ENCODE measurements around the gene CD160.
"Not testable (repeated sequence)": the region's sequence is repeated elsewhere in the genome, so short reads cannot be mapped to it uniquely, and the experiment has no call there.

The CD160 gene

GRCh38 chr1:145719230-145720079 is at the start of gene CD160:
CD160 (plus strand) TSS chr1:145719499; CDS start chr1:145728328, 8,829 bp downstream.
- DNase-seq (ENCODE audit: low read depth in 2 of 3, low spot score in 2 of 3): no peak

- not testable (repeated sequence) for DNase-seq (ENCODE audit: low read depth in 2 of 3, low spot score in 2 of 3)
Observed at GRCh38 chr1:145670995-145671745, 48.1 kb upstream of the CD160 start.

- not testable (repeated sequence) for DNase-seq (ENCODE audit: low read depth in 2 of 3, low spot score in 2 of 3)
Observed at GRCh38 chr1:145673217-145673616, 46.1 kb upstream of the CD160 start.

- DNase-seq (ENCODE audit: low read depth in 2 of 3, low spot score in 2 of 3): not testable (repeated sequence)
Observed at GRCh38 chr1:145684858-145685257, 34.4 kb upstream of the CD160 start.

- not testable (repeated sequence) for DNase-seq (ENCODE audit: low read depth in 2 of 3, low spot score in 2 of 3)
Observed at GRCh38 chr1:145686078-145686477, 33.2 kb upstream of the CD160 start.

- DNase-seq (ENCODE audit: low read depth in 2 of 3, low spot score in 2 of 3): no peak
Observed at GRCh38 chr1:145688328-145688727, 31.0 kb upstream of the CD160 start.

GRCh38 chr1:145688924-145689323 is 30.4 kb upstream of the CD160 start:
- DNase-seq (ENCODE audit: low read depth in 2 of 3, low spot score in 2 of 3): no peak

GRCh38 chr1:145689922-145690321 is 29.4 kb upstream of the CD160 start:
- DNase-seq (ENCODE audit: low read depth in 2 of 3, low spot score in 2 of 3): no peak

- DNase-seq (ENCODE audit: low read depth in 2 of 3, low spot score in 2 of 3): no peak
Observed at GRCh38 chr1:145690587-145691558, 28.4 kb upstream of the CD160 start.

GRCh38 chr1:145692785-145693443 is 26.4 kb upstream of the CD160 start:
- no peak for DNase-seq (ENCODE audit: low read depth in 2 of 3, low spot score in 2 of 3)

GRCh38 chr1:145695821-145696629 is 23.3 kb upstream of the CD160 start:
- no peak for DNase-seq (ENCODE audit: low read depth in 2 of 3, low spot score in 2 of 3)

GRCh38 chr1:145696630-145696960 is 22.7 kb upstream of the CD160 start:
- DNase-seq (ENCODE audit: low read depth in 2 of 3, low spot score in 2 of 3): no peak

GRCh38 chr1:145701306-145701862 is 17.9 kb upstream of the CD160 start:
- no peak for DNase-seq (ENCODE audit: low read depth in 2 of 3, low spot score in 2 of 3)

GRCh38 chr1:145702052-145702451 is 17.2 kb upstream of the CD160 start:
- no peak for DNase-seq (ENCODE audit: low read depth in 2 of 3, low spot score in 2 of 3)

- no peak for DNase-seq (ENCODE audit: low read depth in 2 of 3, low spot score in 2 of 3)
Observed at GRCh38 chr1:145702826-145703225, 16.5 kb upstream of the CD160 start.

GRCh38 chr1:145705622-145706021 is 13.7 kb upstream of the CD160 start:
- DNase-seq (ENCODE audit: low read depth in 2 of 3, low spot score in 2 of 3): no peak

- no peak for DNase-seq (ENCODE audit: low read depth in 2 of 3, low spot score in 2 of 3)
Observed at GRCh38 chr1:145706086-145706664, 13.1 kb upstream of the CD160 start.

GRCh38 chr1:145707183-145707867 is 12.0 kb upstream of the CD160 start, which contains the start of gene PDZK1:
PDZK1 (minus strand) TSS chr1:145707368; CDS start chr1:145688021, 19,347 bp downstream.
- DNase-seq (ENCODE audit: low read depth in 2 of 3, low spot score in 2 of 3): no peak

Measured in activated CD8-positive, alpha-beta memory T cell treated with anti-CD3 and anti-CD28 coated beads for 48 hours (primary cell).